GM12873 (cell line): Measurements from ENCODE around the gene PERP.

ENCODE experiments used
- TF ChIP-seq, protein P1 (sequence below): IDR thresholded peaks from 2 replicates; pipeline ENCODE4 v1.5.1; 2012; ENCODE audit warnings: low read depth, mild to moderate bottlenecking, moderate library complexity, low read length, control low read depth; ENCODE audit not compliant: insufficient read depth; ENCODE audit errors: missing control alignments

The PERP gene

DNA sequence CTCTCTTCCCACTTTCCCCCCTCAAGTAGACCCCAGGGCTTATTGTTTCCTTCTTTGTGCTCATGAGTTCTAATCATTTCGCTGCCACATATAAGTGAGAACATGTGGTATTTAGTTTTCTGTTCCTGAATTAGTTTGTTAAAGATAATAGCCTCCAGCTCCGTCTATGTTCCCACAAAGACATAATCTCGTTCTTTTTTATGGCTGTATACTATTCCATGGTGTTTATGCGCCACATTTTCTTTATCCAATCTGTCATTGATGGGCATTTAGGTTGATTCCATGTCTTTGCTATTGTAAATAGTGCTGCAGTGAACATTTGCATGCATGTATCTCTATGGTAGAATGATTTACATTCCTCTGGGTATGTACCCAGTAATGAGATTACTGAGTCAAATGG is 16.9 kb upstream of the PERP start:
- TF ChIP-seq, protein P1, sequence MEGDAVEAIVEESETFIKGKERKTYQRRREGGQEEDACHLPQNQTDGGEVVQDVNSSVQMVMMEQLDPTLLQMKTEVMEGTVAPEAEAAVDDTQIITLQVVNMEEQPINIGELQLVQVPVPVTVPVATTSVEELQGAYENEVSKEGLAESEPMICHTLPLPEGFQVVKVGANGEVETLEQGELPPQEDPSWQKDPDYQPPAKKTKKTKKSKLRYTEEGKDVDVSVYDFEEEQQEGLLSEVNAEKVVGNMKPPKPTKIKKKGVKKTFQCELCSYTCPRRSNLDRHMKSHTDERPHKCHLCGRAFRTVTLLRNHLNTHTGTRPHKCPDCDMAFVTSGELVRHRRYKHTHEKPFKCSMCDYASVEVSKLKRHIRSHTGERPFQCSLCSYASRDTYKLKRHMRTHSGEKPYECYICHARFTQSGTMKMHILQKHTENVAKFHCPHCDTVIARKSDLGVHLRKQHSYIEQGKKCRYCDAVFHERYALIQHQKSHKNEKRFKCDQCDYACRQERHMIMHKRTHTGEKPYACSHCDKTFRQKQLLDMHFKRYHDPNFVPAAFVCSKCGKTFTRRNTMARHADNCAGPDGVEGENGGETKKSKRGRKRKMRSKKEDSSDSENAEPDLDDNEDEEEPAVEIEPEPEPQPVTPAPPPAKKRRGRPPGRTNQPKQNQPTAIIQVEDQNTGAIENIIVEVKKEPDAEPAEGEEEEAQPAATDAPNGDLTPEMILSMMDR = no peak

DNA sequence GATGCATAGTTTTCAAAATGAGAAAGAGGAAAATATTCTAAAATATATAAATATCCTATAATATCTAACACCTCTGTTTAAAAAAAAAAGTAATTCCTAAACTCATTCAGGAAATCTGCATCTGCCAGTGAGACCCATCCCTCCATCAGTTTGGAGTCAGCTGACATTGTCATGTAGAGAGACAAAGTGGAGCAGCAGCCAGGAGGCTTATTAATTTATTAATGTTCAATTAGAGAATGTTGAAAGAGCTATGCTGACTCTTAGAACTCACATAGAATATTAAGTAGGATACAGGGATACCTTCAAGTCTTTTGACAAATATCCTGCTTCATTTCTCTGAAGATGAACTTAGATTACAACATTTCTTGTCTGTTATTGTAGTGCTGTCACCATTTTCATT is 12.8 kb upstream of the PERP start:
- TF ChIP-seq, protein P1 = no peak

DNA sequence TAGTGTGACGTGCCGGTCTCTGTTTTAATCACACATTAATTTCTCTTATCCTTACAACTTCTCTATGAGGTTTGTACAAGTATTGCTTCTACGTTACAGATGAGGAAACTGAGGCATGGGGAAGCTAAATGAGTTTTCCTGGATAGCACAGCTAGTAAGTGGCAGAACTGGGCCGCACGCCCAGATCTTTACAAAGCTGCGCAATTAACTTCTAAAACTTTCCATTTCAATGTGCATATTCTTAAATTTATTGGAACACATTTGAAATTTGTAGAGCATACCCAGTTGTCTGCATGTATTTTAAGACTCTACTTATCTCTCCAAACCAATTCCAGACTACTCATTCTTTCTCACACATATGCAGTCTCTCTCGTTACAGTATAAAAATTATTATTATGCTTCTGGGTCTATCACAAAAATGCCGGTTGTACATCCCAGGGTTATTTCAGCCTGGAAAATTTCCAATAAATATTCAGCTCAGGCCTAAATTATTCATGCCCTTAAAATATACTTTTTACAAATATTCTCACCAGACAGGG is 10.2 kb upstream of the PERP start:
- TF ChIP-seq, protein P1 = no peak

DNA sequence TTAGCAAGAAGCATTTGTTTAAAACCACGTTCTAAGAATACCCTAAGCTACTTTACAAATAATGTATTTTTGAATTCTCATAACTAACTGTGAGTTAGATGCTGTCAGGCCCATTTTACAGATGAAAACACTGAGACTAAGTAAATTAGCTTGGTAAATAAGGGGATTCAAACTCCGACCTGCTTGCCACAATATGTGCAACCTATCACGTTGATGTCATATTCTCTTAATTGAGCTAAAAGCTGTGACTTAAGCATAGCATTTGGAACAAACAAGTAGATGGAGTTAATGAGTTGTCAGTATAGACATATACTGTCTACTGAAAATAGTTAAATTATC is 9.4 kb upstream of the PERP start:
- TF ChIP-seq, protein P1 = no peak

DNA sequence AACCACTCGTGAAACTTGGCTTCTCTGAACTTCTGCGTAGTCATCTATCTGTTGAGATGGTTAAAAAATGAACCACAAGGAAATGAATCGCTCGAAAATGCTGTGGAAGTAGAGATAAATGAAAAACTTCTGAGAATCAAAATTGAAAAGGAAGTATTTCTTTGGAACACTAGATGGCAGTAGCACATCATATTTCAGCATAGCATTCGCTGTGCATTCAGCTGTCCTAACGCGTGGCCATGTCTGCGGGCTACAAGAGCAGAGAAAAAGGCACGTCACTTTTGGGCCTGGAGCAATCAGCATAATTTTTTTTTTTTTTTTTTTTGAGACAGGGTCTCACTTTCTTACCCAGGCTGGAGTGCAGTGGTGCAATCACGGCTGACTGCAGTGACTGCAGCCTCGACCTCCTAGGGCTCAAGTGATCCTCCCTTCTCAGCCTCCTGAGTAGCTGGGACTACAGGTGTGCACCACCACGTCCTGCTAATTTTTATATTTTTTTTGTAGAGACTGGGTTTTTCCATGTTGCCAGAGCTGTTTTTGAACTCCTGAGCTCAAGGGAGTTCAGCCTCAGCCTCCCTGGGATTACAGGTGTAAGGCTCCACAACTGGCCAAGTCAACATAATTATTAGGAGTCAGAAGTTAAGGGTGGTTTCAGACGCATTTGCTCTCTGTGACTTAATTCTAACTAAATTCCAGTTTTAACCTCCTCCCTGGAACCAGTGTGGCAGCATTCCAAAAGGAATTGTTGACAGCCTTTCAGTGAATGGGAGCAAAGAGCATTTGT is 8.8 kb upstream of the PERP start:
- TF ChIP-seq, protein P1 = peak; percentile 67

DNA sequence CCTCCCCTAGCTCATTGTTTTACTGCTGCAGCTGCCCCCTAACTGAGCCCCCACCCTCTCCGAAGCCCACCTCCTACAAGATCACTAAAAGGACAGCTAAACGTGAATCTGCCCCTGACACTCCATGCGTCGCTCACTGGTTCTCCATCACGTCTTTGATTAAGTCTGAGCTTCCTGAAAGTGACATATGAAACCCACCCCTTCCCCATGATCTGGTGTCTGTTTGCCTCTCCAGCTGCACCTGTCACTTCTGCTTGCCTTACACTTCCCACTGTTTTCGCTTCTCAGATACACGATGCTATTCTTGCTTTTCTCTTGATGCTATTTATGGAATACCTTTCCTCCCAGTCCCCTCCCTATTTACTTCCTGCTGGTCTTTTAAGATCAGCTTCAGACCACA is 8.0 kb upstream of the PERP start:
- TF ChIP-seq, protein P1 = no peak

DNA sequence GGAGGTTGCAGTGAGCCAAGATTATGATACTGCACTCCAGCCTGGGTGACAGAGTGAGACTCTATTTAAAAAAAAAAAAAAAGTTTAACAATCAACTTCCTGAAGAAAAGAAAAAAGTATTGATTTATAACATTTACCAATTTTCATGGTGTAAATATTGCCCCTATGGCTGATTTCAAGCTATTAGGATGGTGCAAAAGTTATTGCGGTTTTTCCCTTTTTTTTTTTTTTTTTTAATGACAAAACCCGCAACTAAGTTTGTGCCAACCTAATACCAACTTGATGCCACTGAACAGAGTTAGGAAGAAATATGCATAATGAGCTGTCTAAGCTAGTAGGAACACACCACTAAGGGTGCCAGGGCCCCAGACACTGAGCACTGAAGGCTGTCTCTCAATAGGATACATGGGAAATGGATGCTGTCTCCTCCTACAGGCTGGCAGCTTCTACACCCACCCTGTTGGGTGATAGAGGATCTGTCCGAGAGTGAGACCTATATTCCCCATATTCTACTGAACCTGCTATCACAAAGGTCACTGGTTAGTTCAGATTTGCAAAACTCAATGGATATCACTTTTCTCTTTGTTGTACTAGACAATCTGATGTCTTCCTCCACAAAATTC is 6.5 kb upstream of the PERP start:
- TF ChIP-seq, protein P1 = no peak
